ENCODE data around the gene AGO3.
A peak's percentile ranks its signal among the peaks of the same experiment; 100 is the strongest.

Gene AGO3

GRCh38 chr1:36096500-36097432 lies 165.9 kb downstream of the AGO3 start:
- peak; percentile 62 for DNase-seq (ENCODE audit: low spot score)

DNA sequence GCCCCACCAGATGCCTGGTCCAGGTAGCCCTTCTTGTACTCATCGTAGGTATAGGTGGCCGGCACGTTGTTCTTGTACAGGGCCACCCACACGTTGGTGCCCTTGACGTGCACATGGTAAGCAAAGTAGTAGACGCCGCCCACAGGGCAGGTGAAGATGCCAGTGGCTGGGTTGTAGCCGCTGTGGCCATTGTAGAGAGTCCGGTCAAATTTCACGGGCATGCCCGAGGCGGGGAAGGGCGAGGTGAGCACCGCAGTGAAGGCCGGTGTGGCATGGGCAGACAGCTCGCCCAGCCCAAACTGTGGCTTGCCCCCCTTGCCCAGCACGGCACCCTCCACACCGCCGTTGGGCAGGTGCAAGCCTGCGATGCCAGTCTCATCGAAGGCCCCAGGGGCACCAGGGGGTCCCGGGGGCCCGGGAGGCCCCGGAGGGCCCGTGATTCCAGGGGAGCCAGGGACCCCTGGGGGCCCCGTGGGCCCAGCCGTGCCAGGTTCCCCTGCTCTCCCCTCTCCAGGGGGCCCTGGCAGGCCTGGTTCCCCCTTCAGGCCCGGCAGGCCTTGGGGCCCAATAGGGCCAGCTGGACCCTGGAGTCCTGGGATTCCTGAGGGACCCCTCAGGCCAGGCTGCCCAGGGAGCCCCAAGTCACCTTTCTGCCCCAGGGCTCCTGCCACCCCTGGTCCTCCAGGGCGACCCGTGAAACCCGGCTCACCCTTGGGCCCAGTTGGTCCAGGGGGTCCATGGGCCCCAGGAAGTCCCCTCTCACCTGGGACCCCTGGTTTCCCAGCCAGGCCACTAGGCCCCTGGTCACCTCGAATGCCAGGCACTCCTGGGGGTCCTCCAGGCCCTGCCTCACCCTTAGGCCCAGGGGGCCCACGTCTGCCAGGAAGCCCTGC lies 167.0 kb downstream of the AGO3 start:
- peak; percentile 34 for DNase-seq (ENCODE audit: low spot score)

DNA sequence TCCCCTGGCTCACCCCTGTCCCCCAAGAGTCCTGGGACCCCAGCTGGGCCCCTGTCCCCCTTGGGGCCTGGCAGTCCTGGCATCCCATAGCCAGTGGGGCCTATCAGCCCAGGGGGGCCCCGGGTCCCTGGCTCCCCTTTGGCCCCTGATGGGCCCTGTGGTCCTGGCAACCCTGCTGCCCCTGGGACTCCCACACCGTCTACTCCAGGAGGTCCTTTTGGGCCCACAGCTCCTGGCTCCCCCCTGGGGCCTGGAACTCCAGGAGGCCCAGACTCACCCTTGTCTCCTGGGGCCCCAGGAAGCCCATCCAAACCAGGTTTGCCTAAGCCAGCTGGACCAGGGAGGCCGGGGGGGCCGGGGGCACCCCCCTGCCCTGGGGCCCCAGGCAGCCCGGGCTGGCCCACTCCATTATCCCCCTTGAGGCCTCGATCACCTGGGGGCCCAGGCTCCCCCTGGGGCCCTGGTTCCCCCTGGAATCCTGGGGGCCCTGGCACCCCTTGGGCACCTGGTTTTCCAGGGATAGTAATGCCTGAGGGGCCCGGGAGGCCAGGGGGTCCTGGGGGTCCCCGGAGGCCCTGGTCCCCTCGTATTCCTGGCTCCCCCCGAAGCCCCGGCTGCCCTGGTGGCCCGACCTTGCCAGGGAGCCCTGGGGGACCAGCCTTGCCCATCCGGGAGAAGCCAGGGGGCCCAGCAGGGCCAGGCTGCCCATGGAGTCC lies 167.9 kb downstream of the AGO3 start:
- DNase-seq (ENCODE audit: low spot score), result peak; percentile 36

GRCh38 chr1:36099681-36100341 lies 168.9 kb downstream of the AGO3 start:
- peak; percentile 87 for DNase-seq (ENCODE audit: low spot score)

DNA sequence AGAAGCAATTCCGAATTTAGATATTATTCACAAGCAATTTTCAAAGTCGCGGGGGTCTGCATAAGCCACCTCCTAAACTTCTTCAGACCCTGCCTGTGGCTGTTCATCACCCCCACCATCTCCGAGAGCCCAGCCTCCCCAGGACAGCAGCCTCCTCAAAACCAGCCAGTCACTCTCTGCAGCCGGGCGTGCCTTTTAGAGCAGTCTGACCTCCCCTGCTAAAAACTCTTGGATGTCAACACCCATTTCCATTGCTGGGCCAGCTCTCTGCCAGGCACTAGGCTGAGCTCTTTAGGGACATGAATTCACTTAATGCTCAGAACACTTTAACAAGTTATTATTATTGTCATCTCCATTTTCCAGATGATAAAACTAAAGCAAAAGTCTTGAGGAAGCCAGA lies 169.5 kb downstream of the AGO3 start:
- DNase-seq (ENCODE audit: low spot score), result peak; percentile 43

GRCh38 chr1:36101546-36101945 lies 170.6 kb downstream of the AGO3 start:
- no peak for DNase-seq (ENCODE audit: low spot score)

- DNase-seq (ENCODE audit: low spot score), result no peak
These were observed 175.4 kb downstream of the AGO3 start for GRCh38 chr1:36106269-36106668.

DNA sequence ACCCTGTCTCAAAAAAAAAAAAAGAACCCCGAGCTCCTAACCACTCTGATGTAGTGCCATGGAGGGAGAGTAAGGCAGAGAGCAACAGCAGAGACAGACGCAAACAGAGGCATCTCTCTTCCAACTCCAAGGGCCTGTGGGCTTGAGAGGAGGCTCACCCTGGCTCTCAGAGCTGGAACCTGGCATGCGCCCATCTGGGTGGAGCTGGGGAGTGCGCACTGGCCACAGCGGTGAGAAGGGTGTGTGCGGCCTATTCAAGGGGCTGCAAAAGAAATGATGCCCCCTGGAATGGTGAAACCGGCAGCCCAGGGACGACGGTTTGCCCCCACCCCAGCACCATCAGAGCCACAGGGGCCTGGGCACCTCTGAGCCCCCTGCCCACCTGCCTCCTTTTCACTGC lies 176.5 kb downstream of the AGO3 start:
- peak; percentile 29 for DNase-seq (ENCODE audit: low spot score)

- no peak for DNase-seq (ENCODE audit: low spot score)
These were observed 177.4 kb downstream of the AGO3 start for GRCh38 chr1:36108314-36108713.

- DNase-seq (ENCODE audit: low spot score), result no peak
These were observed 178.3 kb downstream of the AGO3 start for GRCh38 chr1:36109041-36109679.

DNA sequence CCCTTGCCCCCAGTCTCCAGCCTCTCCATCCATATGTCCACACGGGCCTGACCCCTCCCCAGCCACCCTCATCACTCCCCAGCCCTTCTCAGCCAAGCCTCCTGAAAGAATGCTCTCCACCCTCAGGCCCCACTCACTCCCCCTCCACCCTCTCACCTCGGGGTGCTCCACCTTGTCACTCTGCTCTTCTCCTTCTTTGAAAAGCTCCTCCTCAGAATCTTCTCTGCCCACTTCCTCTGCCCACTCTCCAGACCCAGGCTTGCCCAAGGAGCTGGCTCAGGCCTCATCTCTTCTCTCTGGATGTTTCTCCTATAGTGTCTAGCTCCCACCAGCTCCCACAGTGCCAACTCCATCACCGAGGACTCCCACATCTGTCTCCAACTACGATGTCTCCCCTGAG lies 180.2 kb downstream of the AGO3 start:
- DNase-seq (ENCODE audit: low spot score), result no peak

GRCh38 chr1:36112823-36113222 lies 181.9 kb downstream of the AGO3 start:
- no peak for DNase-seq (ENCODE audit: low spot score)

GRCh38 chr1:36114371-36114770 lies 183.5 kb downstream of the AGO3 start:
- no peak for DNase-seq (ENCODE audit: low spot score)

GRCh38 chr1:36115200-36115669 lies 184.3 kb downstream of the AGO3 start:
- no peak for DNase-seq (ENCODE audit: low spot score)

DNA sequence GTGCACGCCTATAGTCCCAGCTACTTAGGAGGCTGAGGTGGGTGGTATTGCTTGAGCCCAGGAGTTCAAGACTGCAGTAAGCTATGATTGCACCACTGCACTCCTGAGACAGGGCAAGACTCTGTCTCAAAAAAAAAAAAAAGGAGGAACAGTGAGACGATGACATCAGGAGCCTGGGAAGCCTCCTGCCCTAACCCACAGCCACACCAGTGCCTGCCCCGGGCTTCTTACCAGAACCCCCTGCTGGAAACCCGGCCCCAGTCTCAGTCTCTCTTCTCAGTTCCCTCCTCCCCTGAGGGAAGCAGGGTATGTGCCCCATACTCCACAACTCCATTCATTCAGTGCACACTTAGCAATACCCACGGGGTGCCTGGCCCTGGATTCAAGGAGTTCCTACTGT lies 185.0 kb downstream of the AGO3 start:
- DNase-seq (ENCODE audit: low spot score), result no peak

DNA sequence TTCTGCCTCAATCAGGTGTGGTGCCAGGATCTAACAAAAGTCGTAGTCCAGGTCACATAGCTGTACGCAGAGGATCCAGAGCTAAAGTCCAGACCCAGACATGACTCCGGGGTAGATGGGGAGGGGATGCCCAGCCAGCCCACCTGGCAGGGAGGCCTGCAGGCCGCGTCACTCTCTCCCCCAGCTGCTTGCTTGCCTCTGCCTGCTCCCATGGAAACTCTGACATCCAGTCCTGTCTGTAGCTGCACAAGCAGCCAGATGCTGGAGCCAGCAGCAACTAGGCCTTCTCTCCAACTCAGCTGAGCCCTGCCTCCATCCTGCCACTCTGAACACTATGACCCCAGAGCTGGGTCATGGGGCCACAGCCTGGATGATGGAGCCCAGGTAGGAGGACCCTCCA lies 186.0 kb downstream of the AGO3 start:
- peak; percentile 41 for DNase-seq (ENCODE audit: low spot score)

- peak; percentile 46 for DNase-seq (ENCODE audit: low spot score)
These were observed 187.7 kb downstream of the AGO3 start for GRCh38 chr1:36118447-36119204.

- DNase-seq (ENCODE audit: low spot score), result no peak
These were observed 188.6 kb downstream of the AGO3 start for GRCh38 chr1:36119456-36119855.

Measured in ecto neural progenitor cell (in vitro differentiated cells).